ENCODE results near the gene DCAF4.

DNA sequence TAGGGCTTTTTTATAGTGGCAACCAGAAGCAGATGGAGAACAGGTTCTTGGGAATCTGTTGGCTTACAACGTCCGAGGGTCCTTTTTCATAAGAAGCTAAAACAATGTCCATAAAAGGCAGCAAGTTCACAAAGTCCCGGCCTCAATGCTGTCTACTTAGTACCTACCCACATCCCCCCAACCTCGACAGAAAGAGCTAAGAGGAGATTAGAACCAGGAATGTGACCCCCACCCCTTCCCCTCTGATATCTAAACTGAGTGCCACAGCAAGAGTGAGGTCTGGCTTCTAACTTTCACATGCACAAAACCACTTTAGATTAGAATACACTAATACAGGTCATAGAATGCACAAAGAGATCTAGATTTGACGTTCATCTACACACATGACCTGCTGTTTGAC is 36.9 kb upstream of the DCAF4 start:
- no peak for TF ChIP-seq ZNF274 (IDR thresholded peaks at IDR 0.05; ENCODE audit: low read depth, low read length)
- no peak for TF ChIP-seq YY1 (IDR thresholded peaks at IDR 0.05; ENCODE audit: insufficient read depth, insufficient read length)
- TF ChIP-seq SUZ12 (IDR thresholded peaks at IDR 0.05; ENCODE audit: extremely low read depth, insufficient read depth, insufficient read length) = no peak

All from NT2/D1 (cell line).